NCI-H187 treated with DMSO at 0.1 percent for 48 hours (cell line): ENCODE measurements around the gene FAM76A.
A peak's percentile ranks its signal among the peaks of the same experiment; 100 is the strongest.
"Not testable (repeated sequence)": the region's sequence is repeated elsewhere in the genome, so short reads cannot be mapped to it uniquely, and the experiment has no call there.

Source experiments
- DNase-seq: peaks from one replicate; lab custom pipeline; 2025; lab: John Stamatoyannopoulos, UW

The FAM76A gene

DNA sequence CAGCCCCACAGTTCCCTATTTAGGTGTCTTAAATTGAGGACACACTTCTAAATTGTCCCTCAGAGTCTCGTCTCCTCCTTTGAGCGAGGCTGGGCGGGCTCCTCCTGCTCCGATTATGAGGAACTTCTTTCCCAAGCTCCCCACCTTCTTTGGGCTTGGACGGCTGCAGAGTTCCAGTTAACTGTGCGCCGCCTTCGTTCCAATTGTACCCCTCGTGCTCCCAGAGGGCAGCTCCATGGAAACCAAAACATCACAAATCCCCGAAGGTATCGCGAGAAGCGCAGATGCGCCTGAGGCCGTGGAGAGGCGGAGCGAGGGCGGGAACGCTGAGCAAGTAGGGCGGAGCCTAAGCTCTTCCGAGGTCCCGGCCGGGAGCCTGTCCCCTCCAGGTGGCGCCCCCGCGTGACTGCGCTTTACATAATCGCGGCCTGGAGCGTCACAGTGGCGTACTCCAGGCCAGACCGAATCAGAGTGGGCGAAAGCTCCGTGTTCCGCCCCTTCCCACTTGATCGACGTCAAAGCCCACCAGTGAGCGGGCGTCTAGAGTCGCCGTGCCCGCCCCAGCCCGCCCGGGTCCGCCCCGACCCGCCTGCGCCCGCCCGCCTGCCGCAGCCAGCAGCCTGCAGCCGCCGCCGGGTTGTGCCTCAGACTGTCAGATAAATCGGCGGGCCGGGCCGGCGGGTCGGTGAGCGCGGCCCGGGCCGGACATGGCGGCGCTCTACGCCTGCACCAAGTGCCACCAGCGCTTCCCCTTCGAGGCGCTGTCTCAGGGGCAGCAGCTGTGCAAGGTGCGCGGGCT lies at the start of gene FAM76A:
Gene FAM76A (plus strand): TSS at position 588 of the 799 bp plus-strand sequence. CDS start 120 bp downstream, at position 708.
- peak; percentile 91 for DNase-seq

DNA sequence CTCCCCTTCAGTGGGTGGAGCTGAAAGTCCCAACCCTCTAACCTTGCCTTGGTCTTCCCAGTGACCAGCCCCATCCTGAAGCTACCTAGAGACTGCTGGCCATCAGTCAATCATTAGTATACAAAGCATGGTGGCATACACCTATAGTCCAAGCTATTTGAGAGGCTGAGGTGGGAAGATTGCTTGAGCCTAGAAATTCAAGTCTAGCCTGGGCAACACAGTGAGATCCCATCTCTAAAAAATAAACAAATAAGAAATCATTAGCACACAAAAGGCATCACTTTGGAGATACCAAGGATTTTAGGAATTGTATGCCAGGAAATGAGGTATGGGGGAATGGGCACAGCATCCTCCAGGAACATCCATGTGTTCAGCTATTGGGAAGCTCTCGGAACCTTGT lies 49.4 kb upstream of the FAM76A start:
- no peak for DNase-seq

DNA sequence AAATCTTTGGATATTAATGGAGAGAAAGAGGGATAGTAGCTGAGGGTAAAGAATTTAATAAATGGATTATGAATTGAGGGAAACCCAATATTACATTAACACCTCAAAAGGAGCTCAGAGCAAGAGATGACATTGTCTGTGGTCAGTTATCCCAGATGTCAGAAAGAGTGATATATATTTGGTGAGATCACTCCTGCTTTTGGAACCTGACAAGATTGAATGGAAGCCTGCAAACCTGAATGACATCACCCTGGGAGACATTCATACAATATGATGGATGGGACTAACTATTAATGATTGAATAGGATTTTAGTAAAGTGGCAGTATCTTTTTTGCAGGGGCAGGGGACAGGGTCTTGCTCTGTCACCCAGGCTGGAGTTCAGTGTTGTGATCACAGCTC lies 47.0 kb upstream of the FAM76A start:
- DNase-seq, result no peak

DNA sequence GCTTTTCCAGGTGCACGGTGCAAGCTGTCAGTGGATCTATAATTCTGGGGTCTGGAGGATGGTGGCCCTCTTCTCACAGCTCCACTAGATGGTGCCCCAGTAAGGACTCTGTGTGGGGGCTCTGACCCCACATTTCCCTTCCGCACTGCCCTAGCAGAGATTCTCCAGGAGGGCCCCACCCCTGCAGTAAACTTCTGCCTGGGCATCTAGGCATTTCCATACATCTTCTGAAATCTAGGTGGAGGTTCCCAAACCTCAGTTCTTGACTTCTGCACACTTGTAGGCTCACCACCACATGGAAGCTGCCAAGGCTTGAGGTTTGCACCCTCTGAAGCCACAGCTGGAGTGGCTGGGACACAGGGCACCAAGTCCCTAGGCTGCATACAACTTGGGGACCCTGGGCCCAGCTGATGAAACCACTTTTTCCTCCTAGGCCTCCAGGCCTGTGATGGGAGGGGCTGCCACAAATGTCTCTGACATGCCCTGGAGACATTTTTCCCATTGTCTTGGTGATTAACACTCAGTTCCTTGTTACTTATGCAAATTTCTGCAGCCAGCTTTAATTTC lies 45.5 kb upstream of the FAM76A start:
- DNase-seq, result not testable (repeated sequence)

- not testable (repeated sequence) for DNase-seq
Observed at GRCh38 chr1:27681580-27681979, 44.2 kb upstream of the FAM76A start.

DNA sequence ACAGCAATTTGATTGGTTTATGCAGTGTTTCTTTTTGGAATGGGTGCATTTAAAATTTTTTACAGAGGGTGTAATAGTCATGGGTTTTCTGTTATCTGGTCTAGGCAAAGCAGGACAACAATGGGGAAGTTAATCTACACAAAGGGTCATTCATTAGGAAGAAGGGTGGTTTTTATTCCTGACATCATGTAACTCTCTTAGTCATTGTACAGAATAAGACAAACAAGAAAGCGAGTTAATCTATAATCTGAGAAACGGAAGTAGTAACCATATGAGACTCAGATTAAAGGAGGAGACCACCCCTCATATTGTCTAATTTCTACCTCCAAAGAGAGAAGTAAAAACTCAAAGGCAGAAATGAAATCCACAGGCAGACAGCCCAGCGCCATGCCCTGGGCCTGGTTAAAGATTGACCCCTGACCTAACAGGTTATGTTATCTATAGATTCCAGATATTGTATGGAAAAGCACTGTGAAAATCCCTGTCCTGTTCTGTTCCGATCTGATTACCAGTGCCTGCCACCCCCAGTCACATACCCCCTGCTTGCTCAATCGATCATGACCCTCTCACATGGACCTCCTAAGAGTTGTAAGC lies 43.3 kb upstream of the FAM76A start:
- no peak for DNase-seq

DNA sequence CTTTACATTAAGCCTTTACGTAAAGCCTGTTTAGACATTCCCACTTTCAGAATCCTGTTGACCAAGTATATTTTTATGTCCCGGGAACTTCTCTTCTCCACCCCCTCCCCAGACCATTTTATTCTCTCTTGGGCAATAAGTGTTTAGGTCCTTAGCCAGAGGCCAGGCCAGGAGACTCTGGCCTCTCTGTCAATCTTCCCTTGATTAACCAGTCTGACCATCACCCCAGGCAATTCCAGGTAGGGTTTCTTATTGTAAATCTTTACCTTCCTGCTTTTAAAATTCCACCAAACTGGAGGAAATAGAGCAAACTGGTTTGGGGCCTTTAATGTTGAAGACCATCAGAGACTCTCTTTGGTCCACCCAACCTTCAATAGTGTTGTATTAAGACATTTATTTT lies 41.6 kb upstream of the FAM76A start:
- no peak for DNase-seq

DNA sequence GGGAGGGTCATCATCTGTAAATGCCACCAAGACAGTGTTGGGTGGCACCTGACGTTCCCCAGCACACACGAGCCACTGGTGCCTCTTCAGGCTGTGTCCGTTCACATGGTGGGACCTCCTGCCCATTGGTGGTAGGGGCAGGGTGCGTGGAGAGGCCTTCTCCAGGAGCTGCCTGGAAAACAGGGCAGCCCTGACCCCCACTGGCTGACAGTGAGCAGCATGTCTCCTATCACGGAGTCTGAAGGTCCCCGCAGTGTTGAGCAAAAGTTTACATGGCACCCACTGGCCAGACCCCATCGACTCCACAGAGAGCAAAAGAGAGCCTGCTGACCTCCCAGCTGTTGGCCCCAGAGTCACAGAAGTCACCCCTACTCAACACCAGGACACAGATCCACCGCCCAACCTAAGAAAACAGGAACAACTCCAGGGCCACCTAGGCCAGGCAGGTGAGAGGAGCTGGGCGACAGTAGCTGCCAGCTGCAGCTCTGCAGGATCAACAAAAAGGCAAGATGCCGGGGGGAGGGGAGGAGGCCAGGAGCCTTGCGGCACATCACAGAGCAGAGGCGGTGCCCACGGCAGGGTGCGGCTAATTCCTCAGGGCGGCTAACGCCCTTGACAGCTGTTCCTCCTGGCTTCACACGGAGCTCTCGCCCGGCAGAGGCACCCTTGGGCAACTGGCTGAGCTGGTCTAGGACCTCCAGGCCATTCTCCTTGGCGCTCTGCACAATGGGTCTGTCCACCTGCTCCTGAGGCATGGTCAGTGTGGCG lies 39.4 kb upstream of the FAM76A start:
- peak; percentile 12 for DNase-seq

- no peak for DNase-seq
Observed at GRCh38 chr1:27687906-27688305, 37.9 kb upstream of the FAM76A start.

DNA sequence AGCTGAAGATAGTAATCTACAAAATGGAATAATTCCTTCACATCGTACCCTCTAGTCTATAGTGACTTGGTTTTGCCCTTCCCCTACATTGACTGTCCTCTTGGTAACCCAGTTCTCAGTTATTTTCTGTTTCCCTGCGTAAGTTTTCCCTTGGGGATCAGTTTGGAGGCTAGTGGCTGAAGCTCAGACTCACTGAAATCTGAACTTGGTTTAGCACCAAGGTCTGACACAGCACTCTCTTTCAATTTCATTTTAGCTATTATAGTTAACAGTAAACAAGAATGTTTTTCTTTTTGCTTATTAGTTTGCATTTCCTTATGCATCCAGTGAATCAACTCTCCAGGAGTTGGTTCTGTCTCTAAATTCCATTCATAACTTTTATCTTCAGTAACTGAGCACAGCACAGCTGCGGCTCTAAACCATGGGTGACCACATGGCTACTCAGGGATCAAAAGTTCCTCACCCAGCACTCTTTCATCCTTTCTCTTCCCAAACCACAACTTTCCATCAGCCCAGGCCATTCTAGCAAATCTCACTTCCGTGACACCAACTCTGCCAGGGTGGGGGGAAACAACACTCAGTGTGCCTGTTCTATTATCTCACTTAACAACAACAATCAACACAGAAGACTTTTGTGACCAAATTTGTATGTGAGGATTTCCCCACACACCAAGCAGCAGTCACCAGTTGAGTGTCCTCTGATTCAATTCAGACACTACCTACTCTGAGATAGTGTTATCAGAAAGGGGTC lies 36.2 kb upstream of the FAM76A start:
- no peak for DNase-seq

DNA sequence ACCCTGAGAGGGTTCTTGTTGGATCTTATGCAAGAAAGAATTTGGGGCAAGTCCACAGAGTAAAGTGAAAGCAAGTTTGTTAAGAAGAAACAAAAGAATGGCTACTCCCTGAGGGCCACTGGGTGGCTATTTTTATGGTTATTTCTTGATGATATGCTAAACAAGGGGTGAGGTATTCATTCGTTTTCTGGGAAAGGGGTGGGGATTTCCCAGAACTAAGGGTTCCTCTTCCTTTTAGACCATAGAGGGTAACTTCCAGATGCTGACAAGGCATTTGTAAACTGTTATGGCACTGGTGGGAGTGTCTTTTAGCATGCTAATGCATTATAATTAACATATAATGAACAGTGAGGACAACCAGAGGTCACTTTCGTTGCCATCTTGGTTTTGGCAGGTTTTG lies 35.6 kb upstream of the FAM76A start:
- DNase-seq, result no peak

DNA sequence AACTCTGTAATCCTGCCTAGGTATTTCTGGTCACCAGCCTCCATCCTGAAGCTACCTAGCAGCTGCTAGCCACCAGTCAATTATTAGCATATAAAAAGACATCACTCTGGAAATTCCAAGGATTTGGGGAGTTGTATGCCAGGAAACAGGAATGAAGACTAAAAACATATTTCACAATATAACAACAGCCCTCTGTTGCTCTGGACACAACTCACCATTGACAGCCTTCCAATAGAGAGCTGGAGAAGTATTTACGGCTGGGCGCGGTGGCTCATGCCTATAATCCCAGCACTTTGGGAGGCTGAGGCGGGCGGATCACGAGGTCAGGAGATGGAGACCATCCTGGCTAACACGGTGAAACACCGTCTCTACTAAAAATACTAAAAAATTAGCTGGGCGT lies 28.9 kb upstream of the FAM76A start:
- DNase-seq, result not testable (repeated sequence)

DNA sequence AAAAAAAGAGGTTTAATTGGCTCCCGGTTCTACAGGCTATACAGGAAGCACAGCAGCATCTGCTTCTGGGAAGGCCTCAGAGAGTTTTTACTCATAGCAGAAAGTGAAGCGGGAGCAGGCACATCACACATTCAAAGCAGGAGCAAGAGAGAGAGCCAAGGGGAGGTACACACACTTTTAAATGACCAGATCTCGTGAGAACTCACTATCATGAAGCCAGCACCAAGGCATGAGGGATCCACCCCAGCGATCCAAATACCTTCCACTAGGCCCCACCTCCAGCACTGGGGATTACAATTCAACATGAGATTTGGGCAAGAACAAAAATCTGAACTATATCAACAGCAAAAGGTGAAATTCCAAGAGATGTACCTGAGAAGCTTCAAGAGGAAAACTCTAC lies 20.8 kb upstream of the FAM76A start:
- no peak for DNase-seq

DNA sequence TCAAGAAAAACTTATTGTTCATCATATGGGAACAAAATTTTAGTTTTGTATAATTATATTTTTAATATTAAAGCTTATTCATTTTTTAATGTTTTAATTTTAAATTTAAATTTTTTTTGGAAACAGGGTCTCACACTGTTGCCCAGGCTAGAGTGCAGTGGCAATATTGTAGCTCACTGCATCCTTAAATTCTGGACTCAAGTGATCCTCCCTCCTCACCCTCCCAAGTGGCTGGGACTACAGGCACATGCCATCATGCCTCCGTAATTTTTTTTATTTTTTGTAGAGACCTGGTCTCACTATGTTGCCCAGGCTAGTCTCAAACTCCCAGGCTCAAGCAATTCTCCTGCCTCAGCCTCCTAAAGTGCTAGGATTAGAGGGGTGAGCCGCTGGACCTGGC lies 20.2 kb upstream of the FAM76A start:
- no peak for DNase-seq

DNA sequence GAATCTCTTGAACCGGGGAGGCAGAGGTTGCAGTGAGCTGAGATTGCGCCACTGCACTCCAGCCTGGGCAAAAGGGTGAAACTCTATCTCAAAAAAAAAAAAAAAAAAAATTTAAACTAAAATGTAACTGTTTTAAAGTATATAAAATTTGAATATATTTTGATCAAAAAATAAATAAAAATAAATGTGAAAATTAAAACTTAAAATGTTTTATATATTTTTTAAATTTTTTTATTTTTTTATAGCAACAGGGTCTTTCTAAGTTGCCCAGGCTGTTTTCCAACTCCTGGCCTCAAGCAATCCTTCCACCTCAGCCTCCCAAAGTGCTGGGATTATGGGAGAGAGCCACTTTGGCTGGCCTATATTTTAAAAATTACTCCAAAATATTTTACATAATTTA lies 15.2 kb upstream of the FAM76A start:
- DNase-seq, result no peak

DNA sequence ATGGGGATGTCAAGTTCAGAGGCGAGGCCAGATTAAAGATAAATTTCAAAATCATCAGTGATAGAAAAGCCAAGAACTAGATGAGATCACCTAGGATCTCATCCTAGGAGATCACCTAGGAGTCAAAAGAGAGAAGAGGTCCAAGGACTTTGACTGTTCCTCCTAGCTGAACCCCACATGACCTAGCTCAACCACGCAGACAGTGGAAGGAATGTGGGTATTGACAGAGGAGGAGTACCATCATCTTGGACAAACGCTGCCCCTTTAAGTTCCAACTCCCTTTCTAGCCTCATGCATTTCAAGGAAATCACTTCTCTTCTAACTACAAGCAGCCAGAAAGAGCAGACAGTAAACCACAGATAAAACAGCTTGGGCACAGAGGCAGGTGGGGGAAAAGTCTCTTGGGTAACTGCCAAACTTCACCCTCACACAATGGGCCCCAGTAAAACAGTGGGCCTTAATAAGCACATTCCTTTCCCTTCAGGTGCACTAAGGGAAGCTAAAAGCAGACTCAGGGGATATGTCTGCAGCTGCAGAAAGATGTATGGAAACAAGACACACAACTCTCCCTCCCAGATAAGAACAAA lies 12.5 kb upstream of the FAM76A start:
- DNase-seq, result no peak

GRCh38 chr1:27713869-27714513 lies 11.8 kb upstream of the FAM76A start:
- DNase-seq, result no peak

DNA sequence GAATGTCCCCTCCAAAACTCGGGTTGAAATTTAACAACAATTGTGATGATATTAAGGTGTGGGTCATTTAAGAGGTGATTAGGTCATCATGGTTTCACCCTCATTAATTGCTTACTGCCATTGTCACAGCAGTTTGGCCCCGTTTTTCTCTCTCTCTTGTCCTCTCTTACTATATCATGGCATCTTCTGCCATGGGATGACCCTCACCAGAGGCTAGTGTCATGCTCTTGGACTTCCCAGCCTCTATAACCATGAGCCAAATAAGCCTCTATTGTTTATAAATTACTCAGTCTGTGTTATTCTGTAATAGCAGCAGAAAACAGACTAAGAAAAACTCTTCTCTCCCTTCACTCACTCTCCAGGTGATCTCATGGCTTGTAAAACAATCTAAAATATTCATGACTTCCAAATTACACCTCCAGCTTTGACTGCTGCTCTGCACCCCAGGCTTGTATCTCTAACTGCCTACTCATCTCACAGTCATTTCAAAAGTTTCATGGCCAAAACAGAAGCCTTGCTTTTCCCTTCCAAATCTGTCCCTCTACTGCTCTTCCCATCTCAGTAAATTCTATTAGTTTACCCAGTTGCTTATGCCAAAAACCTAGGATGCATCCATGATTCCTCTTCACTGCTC lies 9.4 kb upstream of the FAM76A start:
- DNase-seq, result no peak

- no peak for DNase-seq
Observed at GRCh38 chr1:27719286-27720251, 6.2 kb upstream of the FAM76A start.
